GM12801 (cell line): ENCODE data around the gene TAB2.

Experiments used
- TF ChIP-seq, protein P1 (sequence below): IDR thresholded peaks from one replicate; pipeline ENCODE4 v1.5.1; 2011; ENCODE audit warnings: control low read depth; ENCODE audit not compliant: insufficient read length; ENCODE audit errors: extremely low read depth

Gene TAB2

DNA sequence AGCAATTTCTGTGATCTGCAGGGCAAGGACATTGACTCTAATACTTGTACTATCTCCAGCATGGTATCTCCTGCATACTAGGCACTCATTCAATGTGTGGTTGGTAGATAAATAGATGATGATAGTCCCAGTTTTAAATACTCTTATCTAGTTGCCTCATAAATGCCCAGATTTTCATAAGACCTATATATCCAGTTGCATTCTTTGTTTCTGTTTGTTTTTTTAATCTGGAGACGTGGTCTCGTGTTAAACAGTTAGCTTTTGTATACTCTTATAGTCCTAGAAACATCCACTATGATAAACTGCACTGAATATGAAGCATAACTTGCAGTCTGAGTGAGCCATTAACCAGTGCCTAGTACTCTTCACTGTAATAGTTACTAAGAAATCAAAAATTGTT, 47.0 kb downstream of the TAB2 start:
- TF ChIP-seq, protein P1, sequence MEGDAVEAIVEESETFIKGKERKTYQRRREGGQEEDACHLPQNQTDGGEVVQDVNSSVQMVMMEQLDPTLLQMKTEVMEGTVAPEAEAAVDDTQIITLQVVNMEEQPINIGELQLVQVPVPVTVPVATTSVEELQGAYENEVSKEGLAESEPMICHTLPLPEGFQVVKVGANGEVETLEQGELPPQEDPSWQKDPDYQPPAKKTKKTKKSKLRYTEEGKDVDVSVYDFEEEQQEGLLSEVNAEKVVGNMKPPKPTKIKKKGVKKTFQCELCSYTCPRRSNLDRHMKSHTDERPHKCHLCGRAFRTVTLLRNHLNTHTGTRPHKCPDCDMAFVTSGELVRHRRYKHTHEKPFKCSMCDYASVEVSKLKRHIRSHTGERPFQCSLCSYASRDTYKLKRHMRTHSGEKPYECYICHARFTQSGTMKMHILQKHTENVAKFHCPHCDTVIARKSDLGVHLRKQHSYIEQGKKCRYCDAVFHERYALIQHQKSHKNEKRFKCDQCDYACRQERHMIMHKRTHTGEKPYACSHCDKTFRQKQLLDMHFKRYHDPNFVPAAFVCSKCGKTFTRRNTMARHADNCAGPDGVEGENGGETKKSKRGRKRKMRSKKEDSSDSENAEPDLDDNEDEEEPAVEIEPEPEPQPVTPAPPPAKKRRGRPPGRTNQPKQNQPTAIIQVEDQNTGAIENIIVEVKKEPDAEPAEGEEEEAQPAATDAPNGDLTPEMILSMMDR: no peak

DNA sequence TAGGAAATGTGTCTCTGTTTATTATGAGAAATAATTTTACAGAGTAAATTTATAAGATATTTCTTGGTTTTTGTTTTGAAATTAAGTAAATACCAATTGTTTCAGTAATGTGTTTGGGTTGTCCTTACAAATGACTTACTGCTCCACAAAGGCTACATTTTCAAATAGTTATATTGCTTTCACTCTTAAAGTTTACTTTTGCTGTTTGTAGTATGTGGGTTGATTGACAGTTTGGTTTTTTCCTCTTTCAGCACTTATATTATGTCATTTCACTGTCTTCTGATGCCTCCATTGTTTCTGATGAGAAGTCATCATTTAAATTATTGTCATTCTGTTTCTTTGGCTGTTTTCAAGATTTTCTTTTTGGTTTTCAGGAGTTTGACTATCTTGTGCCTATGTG, 47.7 kb downstream of the TAB2 start:
- TF ChIP-seq, protein P1: no peak

DNA sequence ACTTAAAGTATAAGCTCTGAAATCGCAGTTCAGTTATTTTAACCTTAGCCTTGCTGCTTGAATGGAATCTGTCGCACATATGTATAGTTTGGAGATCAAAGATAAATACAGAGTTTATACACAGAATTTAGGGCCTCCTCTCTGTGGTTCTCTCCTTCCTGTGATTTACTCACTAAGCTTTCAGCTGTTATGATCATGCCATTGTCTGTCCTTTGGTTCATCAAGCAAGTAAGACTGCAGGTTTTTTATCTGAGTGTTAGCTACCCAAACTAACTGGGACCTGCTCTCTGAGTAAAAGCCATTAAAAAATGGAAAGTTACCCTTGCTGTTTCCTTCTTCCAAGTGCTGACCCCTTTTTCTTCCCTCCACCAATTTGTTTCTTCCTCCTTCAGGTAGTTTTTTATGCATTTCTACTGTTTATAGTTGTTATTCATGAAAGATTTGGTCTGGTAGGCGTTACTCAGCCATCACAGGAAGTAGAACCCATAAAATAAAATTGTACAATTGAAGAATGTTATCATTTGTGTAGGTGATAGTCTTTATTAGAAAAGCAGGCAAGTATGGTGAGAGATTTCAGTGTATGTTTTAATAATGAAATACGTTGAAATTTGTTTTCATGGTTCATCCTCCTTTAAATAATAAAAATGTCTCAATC, 48.9 kb downstream of the TAB2 start:
- TF ChIP-seq, protein P1: no peak

DNA sequence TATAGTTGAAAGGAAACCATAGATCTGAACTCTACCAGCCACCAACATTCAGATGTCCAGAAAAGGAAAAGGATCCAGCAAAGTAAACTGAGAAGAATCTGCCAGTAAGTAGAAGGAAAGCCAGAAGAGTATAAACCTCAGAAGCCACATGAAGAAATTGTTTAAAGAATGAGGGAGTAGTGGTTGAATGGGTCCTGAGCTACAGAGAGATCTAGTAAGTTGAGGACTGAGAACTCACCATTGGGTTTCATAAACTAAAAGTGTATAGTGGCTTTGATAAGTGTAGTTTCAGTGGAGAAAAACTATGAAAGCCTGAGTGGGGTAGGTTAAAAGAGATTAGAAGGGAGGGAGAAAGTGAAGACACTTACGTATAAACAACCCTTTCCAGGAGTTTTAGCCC, 50.6 kb downstream of the TAB2 start:
- TF ChIP-seq, protein P1: no peak

DNA sequence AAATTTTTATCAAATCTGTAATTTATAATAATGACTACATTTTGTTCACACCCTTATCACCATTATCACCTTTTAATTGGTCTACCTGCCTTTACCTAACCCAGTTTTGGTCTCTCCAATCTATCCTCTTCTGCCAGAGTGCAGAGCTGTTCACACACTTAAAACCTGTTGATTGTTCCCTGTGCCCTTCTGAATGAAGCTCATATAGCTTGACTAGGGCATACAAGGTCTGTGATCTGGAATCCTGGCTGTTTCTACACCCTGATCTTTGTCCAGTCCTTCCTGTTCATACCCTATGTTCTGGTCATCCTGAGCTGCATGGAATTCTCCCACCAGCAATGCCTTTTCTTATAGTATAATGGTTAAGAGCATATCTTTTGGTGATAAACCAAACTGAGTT, 53.6 kb downstream of the TAB2 start:
- TF ChIP-seq, protein P1: no peak

DNA sequence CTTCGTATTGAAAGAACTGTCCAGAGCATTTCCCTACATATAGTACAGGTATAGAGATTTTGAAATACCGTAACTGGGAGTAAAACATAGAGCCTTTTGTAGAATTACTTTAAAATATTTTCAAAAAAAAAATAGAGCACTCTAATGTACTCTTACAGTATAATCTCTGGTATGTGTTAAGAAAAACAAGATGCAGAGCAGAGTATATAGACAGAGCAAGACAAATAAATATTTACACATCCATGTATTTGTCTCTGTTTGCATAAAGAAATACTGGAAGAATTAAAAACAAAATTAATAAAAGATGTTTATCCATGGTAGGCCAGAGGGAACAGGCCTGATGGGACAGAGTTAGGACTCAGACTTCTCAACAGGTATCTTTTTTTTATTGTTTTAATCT, 54.5 kb downstream of the TAB2 start:
- TF ChIP-seq, protein P1: no peak

DNA sequence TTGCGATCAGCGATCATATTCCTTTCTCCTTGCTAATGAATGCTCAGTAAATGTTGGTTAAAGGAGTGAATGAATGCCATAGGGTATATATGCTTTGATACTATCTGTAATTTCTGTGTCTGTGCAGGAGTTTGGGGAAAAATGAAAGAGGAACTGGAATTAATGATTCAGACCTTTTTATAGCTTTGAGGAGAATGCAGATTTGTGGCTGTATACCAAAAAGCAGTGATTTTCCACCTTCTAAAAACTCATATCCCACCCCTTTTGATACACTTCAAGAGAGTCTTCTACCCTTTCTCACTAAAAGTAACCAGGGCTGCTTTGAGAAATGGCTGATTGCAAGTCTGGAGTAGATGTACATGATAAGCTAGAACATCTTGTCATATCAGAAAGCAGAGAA, 56.0 kb downstream of the TAB2 start:
- TF ChIP-seq, protein P1: no peak

DNA sequence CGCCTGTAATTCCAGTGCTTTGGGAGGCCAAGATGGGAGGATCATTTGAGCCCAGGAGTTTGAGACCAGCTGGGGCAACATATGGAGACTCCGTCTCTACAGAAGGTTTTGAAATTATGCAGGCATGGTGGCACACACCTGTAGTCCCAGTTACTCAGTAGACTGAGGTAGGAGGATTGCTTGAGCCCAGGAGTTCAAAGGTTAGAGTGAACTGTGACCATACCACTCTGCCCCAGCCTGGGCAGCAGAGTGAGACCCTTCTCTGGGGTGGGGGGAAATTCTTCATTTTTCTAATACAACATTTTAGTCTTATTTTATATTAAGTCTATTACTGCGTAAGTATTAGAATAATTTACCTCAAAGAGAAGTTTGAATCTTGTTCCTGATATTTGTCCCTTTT, 62.5 kb downstream of the TAB2 start:
- TF ChIP-seq, protein P1: no peak
